Bronchial epithelial cell (primary cell): ENCODE measurements around the gene CFAP100. TPM values are rescaled to one million over a fixed set of nuclear protein-coding genes. Genes with fewer than 3 reads are reported as not detected.
A peak's percentile ranks its signal among the peaks of the same experiment; 100 is the strongest.

Source experiments
- DNase-seq: peaks from one replicate; pipeline ENCODE4 v3.0.0-alpha.2; 2010; ENCODE audit warnings: low read depth
- FAIRE-seq: peaks from 2 replicates; lab custom pipeline; 2011; peaks lifted over from hg19 to GRCh38; lab: Jason Lieb, UNC
- H3K27me3 ChIP-seq: 2 replicates; pipeline ENCODE4 v1.5.1; 2011; ENCODE audit warnings: low read length; ENCODE audit not compliant: control insufficient read depth, insufficient read depth
- H3K36me3 ChIP-seq: 2 replicates; pipeline ENCODE4 v1.5.1; 2011; ENCODE audit warnings: low read length; ENCODE audit not compliant: control insufficient read depth, insufficient read depth
- H3K4me3 ChIP-seq: 2 replicates; pipeline ENCODE4 v1.5.1; 2011; ENCODE audit warnings: mild to moderate bottlenecking, low read depth, low read length, control low read depth
- CTCF ChIP-seq: IDR thresholded peaks from 2 replicates; pipeline ENCODE4 v1.5.1; 2011; ENCODE audit warnings: mild to moderate bottlenecking, moderate library complexity, low read length, control low read depth, inconsistent platforms; ENCODE audit not compliant: insufficient read depth, severe bottlenecking
- total RNA-seq: library from RNA; depleted of rRNA; stranded (reverse); fragments of >200 nt; gene quantifications from 2 replicates; pipeline ENCODE4 v1.2.1, GENCODE V29; 2014

The CFAP100 gene
- not detected in 2 replicates for total RNA-seq

- Histone ChIP-seq H3K4me3 (peak within 1 kb of the TSS; percentile 3), H3K36me3 (no peaks in the 10 kb centered on the region), H3K27me3 (peaks cover 6% of the 10 kb centered on the region)
- TF ChIP-seq CTCF: no peak
- peak; percentile 34 for DNase-seq
- FAIRE-seq: no peak
Measured at GRCh38 chr3:126394179-126394976, at the start of gene CFAP100. TSS of gene CFAP100 (plus strand) at chr3:126394909. CDS start at chr3:126396001, 1,092 bp downstream.

- FAIRE-seq: peak; percentile 84
- Histone ChIP-seq H3K27me3 (no peaks in the 10 kb centered on the region), H3K4me3 (no peak overlapping the region), H3K36me3 (no peaks in the 10 kb centered on the region)
- no peak for DNase-seq
- no peak for TF ChIP-seq CTCF
Measured at GRCh38 chr3:126345231-126345630, 49.5 kb upstream of the CFAP100 start.

- Histone ChIP-seq H3K4me3 (no peak overlapping the region), H3K27me3 (no peaks in the 10 kb centered on the region), H3K36me3 (no peaks in the 10 kb centered on the region)
- no peak for FAIRE-seq
- no peak for TF ChIP-seq CTCF
- no peak for DNase-seq
Measured at GRCh38 chr3:126345641-126346460, 48.9 kb upstream of the CFAP100 start.

- H3K27me3 ChIP-seq: no peaks in the 10 kb centered on the region
- FAIRE-seq (no peak), DNase-seq (no peak)
- no peak overlapping the region for H3K4me3 ChIP-seq
- H3K36me3 ChIP-seq: no peaks in the 10 kb centered on the region
- TF ChIP-seq CTCF: no peak
Measured at GRCh38 chr3:126346466-126346865, 48.2 kb upstream of the CFAP100 start.

- Histone ChIP-seq H3K36me3 (no peaks in the 10 kb centered on the region), H3K4me3 (no peak overlapping the region), H3K27me3 (no peaks in the 10 kb centered on the region)
- no peak for DNase-seq
- no peak for FAIRE-seq
- TF ChIP-seq CTCF: no peak
Measured at GRCh38 chr3:126347543-126348161, 47.1 kb upstream of the CFAP100 start.
